ENCODE data around the gene AKR1A1. TPM values are rescaled to one million over a fixed set of nuclear protein-coding genes. Genes with fewer than 3 reads are reported as not detected.

AKR1A1 gene
- total RNA-seq, 2 donors from 2014 or later = 200 to 239 TPM

DNA sequence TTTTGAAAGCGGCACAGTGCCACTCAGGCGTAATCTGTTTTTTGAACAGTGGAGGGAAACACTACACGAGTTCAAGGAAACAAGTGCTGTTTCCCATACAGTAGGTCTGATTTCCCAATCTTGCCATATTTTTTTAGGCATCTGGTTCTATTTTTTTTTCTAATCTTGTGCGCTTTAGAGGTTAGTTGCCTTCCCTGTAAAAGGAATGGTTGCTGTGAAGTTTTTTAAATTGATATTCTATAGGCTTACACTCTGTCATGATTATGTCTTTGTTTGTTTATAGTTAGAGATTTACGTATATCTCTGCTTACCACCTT lies 34.4 kb downstream of the AKR1A1 start:
- Histone ChIP-seq H3K36me3 (ENCODE audit: control insufficient read depth, insufficient read depth, low read length) (peaks cover 23% of the 10 kb centered on the region), H3K9me3 (ENCODE audit: control insufficient read depth, low read length) (no peaks in the 10 kb centered on the region), H3K4me1 (ENCODE audit: control insufficient read depth, insufficient read depth, low read length) (no peaks in the 10 kb centered on the region), H3K9ac (ENCODE audit: extremely low read depth, low read length, poor library complexity, severe bottlenecking) (peak overlapping the region; percentile 97), H3K27me3 (ENCODE audit: control insufficient read depth, insufficient read depth, low read length, poor library complexity, severe bottlenecking) (no peaks in the 10 kb centered on the region), H3K27ac (ENCODE audit: low read depth, low read length) (peak overlapping the region; percentile 99), H3K4me3 (ENCODE audit: low read length) (peak overlapping the region; percentile 89)
- TF ChIP-seq, protein P1, sequence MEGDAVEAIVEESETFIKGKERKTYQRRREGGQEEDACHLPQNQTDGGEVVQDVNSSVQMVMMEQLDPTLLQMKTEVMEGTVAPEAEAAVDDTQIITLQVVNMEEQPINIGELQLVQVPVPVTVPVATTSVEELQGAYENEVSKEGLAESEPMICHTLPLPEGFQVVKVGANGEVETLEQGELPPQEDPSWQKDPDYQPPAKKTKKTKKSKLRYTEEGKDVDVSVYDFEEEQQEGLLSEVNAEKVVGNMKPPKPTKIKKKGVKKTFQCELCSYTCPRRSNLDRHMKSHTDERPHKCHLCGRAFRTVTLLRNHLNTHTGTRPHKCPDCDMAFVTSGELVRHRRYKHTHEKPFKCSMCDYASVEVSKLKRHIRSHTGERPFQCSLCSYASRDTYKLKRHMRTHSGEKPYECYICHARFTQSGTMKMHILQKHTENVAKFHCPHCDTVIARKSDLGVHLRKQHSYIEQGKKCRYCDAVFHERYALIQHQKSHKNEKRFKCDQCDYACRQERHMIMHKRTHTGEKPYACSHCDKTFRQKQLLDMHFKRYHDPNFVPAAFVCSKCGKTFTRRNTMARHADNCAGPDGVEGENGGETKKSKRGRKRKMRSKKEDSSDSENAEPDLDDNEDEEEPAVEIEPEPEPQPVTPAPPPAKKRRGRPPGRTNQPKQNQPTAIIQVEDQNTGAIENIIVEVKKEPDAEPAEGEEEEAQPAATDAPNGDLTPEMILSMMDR (conservative IDR thresholded peaks at IDR 0.05) = no peak
- Mint-ChIP-seq H3K27me3 (ENCODE audit: insufficient read depth) (no peaks in the 10 kb centered on the region), H3K36me3 (ENCODE audit: low read depth) (peaks cover 18% of the 10 kb centered on the region), H3K9me3 (no peaks in the 10 kb centered on the region), H3K27ac (peak overlapping the region; percentile 100), H3K4me3 (peak overlapping the region; percentile 99), H3K4me1 (peaks cover 7% of the 10 kb centered on the region)
- no peak for DNase-seq
- 0% methylated on average over 2 to 4 of the region's 5 CpGs for WGBS, 2 experiments (ENCODE audit: insufficient coverage in 1 of 2, insufficient read length in 1 of 2)

DNA sequence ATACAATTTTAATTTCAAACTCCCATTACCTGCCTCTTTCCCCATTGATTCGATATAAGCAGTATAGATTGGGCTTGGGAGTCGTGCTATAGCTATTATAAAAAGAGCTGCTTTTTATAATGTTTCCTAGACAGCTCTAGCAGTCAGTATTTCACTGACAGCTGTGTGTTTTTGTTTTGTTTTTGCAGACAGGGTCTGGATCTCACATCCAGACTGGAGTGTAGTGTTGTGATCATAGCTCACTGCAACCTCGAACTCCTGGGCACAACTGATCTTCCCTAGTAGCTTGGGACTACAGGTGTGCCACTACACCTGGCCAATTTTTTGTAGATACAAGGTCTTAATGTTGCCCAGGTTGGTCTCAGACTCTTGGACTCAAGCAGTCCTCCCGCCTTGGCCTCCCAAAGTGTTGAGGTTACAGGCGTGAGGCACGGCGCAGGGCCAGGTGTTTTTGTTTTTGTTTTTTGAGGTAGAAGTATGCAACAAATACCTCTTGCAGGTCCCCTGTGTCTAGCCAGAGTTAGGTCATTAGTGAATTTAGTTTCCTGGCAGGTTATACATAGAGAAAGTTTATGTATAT lies 35.0 kb downstream of the AKR1A1 start:
- peak overlapping the region; percentile 89 for H3K4me3 ChIP-seq (ENCODE audit: low read length)
- H3K36me3 Mint-ChIP-seq (ENCODE audit: low read depth) = peaks cover 19% of the 10 kb centered on the region
- 38 to 53% methylated on average over 3 to 7 of the region's 7 CpGs for WGBS, 2 experiments (ENCODE audit: insufficient coverage in 1 of 2, insufficient read length in 1 of 2)
- peaks cover 28% of the 10 kb centered on the region for H3K36me3 ChIP-seq (ENCODE audit: control insufficient read depth, insufficient read depth, low read length)
- no peaks in the 10 kb centered on the region for H3K4me1 ChIP-seq (ENCODE audit: control insufficient read depth, insufficient read depth, low read length)
- no peak for DNase-seq
- peak overlapping the region; percentile 99 for H3K4me3 Mint-ChIP-seq
- H3K9me3 Mint-ChIP-seq = no peaks in the 10 kb centered on the region
- H3K27ac ChIP-seq (ENCODE audit: low read depth, low read length) = peak overlapping the region; percentile 99
- peak overlapping the region; percentile 100 for H3K27ac Mint-ChIP-seq
- H3K9me3 ChIP-seq (ENCODE audit: control insufficient read depth, low read length) = no peaks in the 10 kb centered on the region
- H3K27me3 Mint-ChIP-seq (ENCODE audit: insufficient read depth) = no peaks in the 10 kb centered on the region
- TF ChIP-seq, protein P1 (conservative IDR thresholded peaks at IDR 0.05) = no peak
- no peaks in the 10 kb centered on the region for H3K27me3 ChIP-seq (ENCODE audit: control insufficient read depth, insufficient read depth, low read length, poor library complexity, severe bottlenecking)
- H3K4me1 Mint-ChIP-seq = peaks cover 7% of the 10 kb centered on the region
- peak overlapping the region; percentile 97 for H3K9ac ChIP-seq (ENCODE audit: extremely low read depth, low read length, poor library complexity, severe bottlenecking)

DNA sequence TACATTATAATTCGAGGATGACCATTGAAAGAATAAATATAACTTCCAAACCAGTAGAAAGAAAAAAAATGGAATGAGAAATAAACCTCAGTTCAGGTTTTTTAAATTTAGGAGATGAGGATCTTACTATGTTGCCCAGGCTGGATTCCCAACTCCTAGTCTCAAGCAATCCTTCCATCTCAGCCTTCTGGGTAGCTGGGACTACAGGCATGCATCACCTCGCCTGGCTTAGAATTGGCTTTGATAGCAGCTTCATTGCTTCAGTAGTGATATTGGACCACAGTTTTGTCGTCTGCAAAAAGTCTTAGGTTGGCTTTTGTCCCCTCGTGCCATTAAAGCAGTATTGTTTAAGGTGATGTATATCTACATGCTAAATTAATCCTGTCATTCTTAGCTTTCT lies 36.1 kb downstream of the AKR1A1 start:
- peaks cover 40% of the 10 kb centered on the region for H3K36me3 ChIP-seq (ENCODE audit: control insufficient read depth, insufficient read depth, low read length)
- Mint-ChIP-seq H3K9me3 (no peaks in the 10 kb centered on the region), H3K4me3 (peak overlapping the region; percentile 99), H3K4me1 (peaks cover 12% of the 10 kb centered on the region), H3K36me3 (ENCODE audit: low read depth) (peaks cover 27% of the 10 kb centered on the region), H3K27me3 (ENCODE audit: insufficient read depth) (no peaks in the 10 kb centered on the region), H3K27ac (peak overlapping the region; percentile 30)
- no peaks in the 10 kb centered on the region for H3K27me3 ChIP-seq (ENCODE audit: control insufficient read depth, insufficient read depth, low read length, poor library complexity, severe bottlenecking)
- 88 to 96% methylated on average over 2 to 3 of the region's 4 CpGs for WGBS, 2 experiments (ENCODE audit: insufficient coverage in 1 of 2, insufficient read length in 1 of 2)
- no peak for DNase-seq
- H3K4me1 ChIP-seq (ENCODE audit: control insufficient read depth, insufficient read depth, low read length) = no peaks in the 10 kb centered on the region
- no peak overlapping the region for H3K27ac ChIP-seq (ENCODE audit: low read depth, low read length)
- no peak overlapping the region for H3K9ac ChIP-seq (ENCODE audit: extremely low read depth, low read length, poor library complexity, severe bottlenecking)
- TF ChIP-seq, protein P1 (conservative IDR thresholded peaks at IDR 0.05) = no peak
- no peaks in the 10 kb centered on the region for H3K9me3 ChIP-seq (ENCODE audit: control insufficient read depth, low read length)
- peak overlapping the region; percentile 89 for H3K4me3 ChIP-seq (ENCODE audit: low read length)
